ENCODE results near the gene LZTS2.

DNA sequence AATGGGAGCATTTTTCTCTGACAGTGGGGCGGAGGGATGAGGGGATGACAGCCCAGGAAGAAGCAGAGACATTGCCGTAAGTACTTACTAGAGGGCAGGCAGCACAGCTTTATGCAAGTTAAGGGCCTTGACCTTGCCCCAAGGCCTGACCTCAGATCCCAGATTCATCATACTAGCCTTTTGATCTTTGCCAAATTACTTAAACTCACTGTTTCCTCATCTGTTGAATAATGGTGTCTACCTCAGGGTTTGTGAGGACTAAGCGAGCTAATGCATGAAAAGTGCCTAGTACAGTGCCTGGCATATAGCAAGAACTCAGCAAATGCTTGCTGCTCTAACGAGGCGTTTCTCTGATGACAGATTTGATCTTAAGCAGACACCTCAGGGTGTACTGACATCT lies 33.8 kb upstream of the LZTS2 start:
- TF ChIP-seq SIN3A (conservative IDR thresholded peaks at IDR 0.05 in 1 of 2, IDR thresholded peaks at IDR 0.05 in 1 of 2; ENCODE audit: low read depth in 1 of 2, low read length in 2 of 2) (no peak), GABPA (IDR thresholded peaks at IDR 0.05; ENCODE audit: borderline replicate concordance, insufficient read depth, low read length) (no peak), POLR2A (IDR thresholded peaks at IDR 0.05; ENCODE audit: control extremely low read depth in 1 of 2, low read depth in 2 of 2, low read length in 2 of 2) (no peak), YY1 (IDR thresholded peaks at IDR 0.05; ENCODE audit: low read depth, low read length) (no peak), CHD2 (IDR thresholded peaks at IDR 0.05; ENCODE audit: low read length) (no peak), EP300 (IDR thresholded peaks at IDR 0.05; ENCODE audit: borderline replicate concordance in 1 of 2, low read depth in 2 of 2, low read length in 2 of 2) (no peak), EZH2 (IDR thresholded peaks at IDR 0.05; ENCODE audit: low read depth, low read length, severe bottlenecking) (no peak), TCF12 (IDR thresholded peaks at IDR 0.05; ENCODE audit: low read depth, low read length) (no peak), JUN (IDR thresholded peaks at IDR 0.05; ENCODE audit: low read depth, low read length) (no peak)
- TF ChIP-seq, protein P1, sequence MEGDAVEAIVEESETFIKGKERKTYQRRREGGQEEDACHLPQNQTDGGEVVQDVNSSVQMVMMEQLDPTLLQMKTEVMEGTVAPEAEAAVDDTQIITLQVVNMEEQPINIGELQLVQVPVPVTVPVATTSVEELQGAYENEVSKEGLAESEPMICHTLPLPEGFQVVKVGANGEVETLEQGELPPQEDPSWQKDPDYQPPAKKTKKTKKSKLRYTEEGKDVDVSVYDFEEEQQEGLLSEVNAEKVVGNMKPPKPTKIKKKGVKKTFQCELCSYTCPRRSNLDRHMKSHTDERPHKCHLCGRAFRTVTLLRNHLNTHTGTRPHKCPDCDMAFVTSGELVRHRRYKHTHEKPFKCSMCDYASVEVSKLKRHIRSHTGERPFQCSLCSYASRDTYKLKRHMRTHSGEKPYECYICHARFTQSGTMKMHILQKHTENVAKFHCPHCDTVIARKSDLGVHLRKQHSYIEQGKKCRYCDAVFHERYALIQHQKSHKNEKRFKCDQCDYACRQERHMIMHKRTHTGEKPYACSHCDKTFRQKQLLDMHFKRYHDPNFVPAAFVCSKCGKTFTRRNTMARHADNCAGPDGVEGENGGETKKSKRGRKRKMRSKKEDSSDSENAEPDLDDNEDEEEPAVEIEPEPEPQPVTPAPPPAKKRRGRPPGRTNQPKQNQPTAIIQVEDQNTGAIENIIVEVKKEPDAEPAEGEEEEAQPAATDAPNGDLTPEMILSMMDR (IDR thresholded peaks at IDR 0.05; ENCODE audit: control extremely low read depth in 1 of 3, insufficient read depth in 1 of 3, low read depth in 1 of 3, low read length in 3 of 3): no peak
